ENCODE measurements around the gene PPFIA1.

PPFIA1 gene

GRCh38 chr11:70299636-70300035, 29.1 kb downstream of the PPFIA1 start:
- no peak for DNase-seq

- no peak for DNase-seq
Measured at GRCh38 chr11:70301191-70301590, 30.7 kb downstream of the PPFIA1 start.

GRCh38 chr11:70301721-70302418, 31.4 kb downstream of the PPFIA1 start:
- DNase-seq, result no peak

GRCh38 chr11:70302419-70302752, 31.9 kb downstream of the PPFIA1 start:
- no peak for DNase-seq

GRCh38 chr11:70303070-70303469, 32.6 kb downstream of the PPFIA1 start:
- DNase-seq, result no peak

GRCh38 chr11:70304208-70304603, 33.7 kb downstream of the PPFIA1 start:
- no peak for DNase-seq

GRCh38 chr11:70305501-70305900, 35.0 kb downstream of the PPFIA1 start:
- DNase-seq, result no peak

- DNase-seq, result no peak
Measured at GRCh38 chr11:70306586-70307033, 36.1 kb downstream of the PPFIA1 start.

- no peak for DNase-seq
Measured at GRCh38 chr11:70307176-70307575, 36.7 kb downstream of the PPFIA1 start.

GRCh38 chr11:70311616-70312015, 41.1 kb downstream of the PPFIA1 start:
- no peak for DNase-seq

- DNase-seq, result no peak
Measured at GRCh38 chr11:70312401-70313357, 42.2 kb downstream of the PPFIA1 start.

GRCh38 chr11:70313945-70314344, 43.5 kb downstream of the PPFIA1 start:
- no peak for DNase-seq

GRCh38 chr11:70314730-70315129, 44.2 kb downstream of the PPFIA1 start:
- DNase-seq, result no peak

GRCh38 chr11:70315716-70316115, 45.2 kb downstream of the PPFIA1 start:
- DNase-seq, result no peak

GRCh38 chr11:70317581-70318305, 47.3 kb downstream of the PPFIA1 start:
- DNase-seq, result no peak

- no peak for DNase-seq
Measured at GRCh38 chr11:70319396-70320076, 49.0 kb downstream of the PPFIA1 start.

- DNase-seq, result no peak
Measured at GRCh38 chr11:70322666-70323065, 52.2 kb downstream of the PPFIA1 start.

- DNase-seq, result no peak
Measured at GRCh38 chr11:70323806-70324205, 53.3 kb downstream of the PPFIA1 start.

- no peak for DNase-seq
Measured at GRCh38 chr11:70324376-70325115, 54.1 kb downstream of the PPFIA1 start.

GRCh38 chr11:70325824-70326223, 55.3 kb downstream of the PPFIA1 start:
- DNase-seq, result no peak

GRCh38 chr11:70326365-70326811, 55.9 kb downstream of the PPFIA1 start:
- DNase-seq, result no peak

- no peak for DNase-seq
Measured at GRCh38 chr11:70326833-70327232, 56.3 kb downstream of the PPFIA1 start.

All from NCI-H1048 (cell line).